Measurements from ENCODE around the gene NABP1.

Gene NABP1

DNA sequence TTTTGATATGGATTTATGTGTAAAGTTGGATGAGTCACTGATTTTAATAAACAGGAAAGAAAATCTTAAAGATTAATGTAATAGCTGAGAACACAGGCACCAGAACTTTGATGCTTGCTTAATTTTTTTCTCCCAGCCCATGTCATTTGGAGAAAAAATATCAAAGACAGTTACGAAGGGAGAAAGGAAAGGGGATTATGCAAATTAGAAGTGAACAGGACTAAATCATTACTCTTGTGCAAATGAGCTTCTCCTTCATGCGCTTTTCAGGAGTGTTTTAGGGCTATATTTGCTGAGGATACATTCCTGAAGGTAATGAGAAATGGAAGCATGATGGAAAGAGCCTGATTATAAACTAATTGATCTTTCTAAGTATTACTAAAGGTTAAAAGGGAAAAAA lies 28.9 kb downstream of the NABP1 start:
- ATAC-seq (replicated peaks; ENCODE audit: extremely low read depth, poor library complexity, severe bottlenecking) (no peak), DNase-seq (ENCODE audit: low spot score in 2 of 2) (no peak)
- Mint-ChIP-seq H3K36me3 (ENCODE audit: insufficient read depth) (no peaks in the 10 kb centered on the region), H3K27me3 (no peaks in the 10 kb centered on the region), H3K4me1 (peaks cover 6% of the 10 kb centered on the region), H3K4me3 (no peak overlapping the region), H3K9me3 (no peaks in the 10 kb centered on the region), H3K27ac (ENCODE audit: low read depth) (no peak overlapping the region)

DNA sequence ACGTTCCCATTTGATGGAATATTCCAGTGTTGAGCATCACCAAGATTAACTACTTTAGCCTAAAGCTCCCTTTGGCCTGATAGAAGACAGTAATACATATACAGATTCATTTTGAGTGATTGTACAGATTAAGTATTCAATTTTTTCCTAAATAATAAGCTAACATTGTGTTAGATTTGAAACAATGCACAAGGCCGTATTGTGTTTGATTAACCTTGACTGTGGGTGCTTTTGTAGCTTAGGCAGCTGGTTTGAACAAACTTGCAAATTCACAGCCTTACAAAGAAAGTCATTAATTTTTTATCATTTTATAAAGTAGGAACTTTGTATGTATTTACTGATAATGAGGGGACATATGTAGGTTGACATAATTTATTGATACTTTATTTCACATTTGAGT lies 29.6 kb downstream of the NABP1 start:
- no peak overlapping the region for H3K4me3 Mint-ChIP-seq
- no peaks in the 10 kb centered on the region for H3K9me3 Mint-ChIP-seq
- ATAC-seq (replicated peaks; ENCODE audit: extremely low read depth, poor library complexity, severe bottlenecking) (no peak), DNase-seq (ENCODE audit: low spot score in 2 of 2) (no peak)
- no peaks in the 10 kb centered on the region for H3K27me3 Mint-ChIP-seq
- no peaks in the 10 kb centered on the region for H3K36me3 Mint-ChIP-seq (ENCODE audit: insufficient read depth)
- H3K27ac Mint-ChIP-seq (ENCODE audit: low read depth): no peak overlapping the region
- H3K4me1 Mint-ChIP-seq: peaks cover 6% of the 10 kb centered on the region

DNA sequence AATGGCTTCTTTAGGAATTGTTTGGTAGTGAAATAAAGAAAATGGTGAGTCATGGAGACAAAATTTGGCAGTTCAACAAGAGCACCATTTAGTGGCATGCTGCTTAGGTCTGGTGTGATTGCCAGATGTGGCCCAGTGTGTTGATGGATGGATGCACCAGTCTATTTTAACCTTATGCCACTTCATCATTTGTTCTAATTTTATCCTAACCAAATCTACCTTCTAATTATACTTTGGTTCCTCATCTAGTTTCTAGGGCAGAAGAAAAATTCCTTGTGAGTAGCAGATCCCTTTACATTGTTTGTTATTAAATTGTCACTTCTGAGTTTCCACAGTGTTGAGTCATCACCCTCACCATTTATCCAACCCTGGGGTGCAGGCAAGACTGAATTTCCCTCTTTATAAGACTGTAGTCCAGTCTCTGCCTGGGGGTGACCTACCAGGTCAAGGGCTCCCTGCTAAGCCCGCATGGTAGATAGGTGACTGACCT lies 32.5 kb downstream of the NABP1 start:
- no peaks in the 10 kb centered on the region for H3K4me1 Mint-ChIP-seq
- no peak for ATAC-seq (replicated peaks; ENCODE audit: extremely low read depth, poor library complexity, severe bottlenecking)
- no peak for DNase-seq (ENCODE audit: low spot score in 2 of 2)
- no peak overlapping the region for H3K4me3 Mint-ChIP-seq
- no peaks in the 10 kb centered on the region for H3K36me3 Mint-ChIP-seq (ENCODE audit: insufficient read depth)
- H3K9me3 Mint-ChIP-seq: no peaks in the 10 kb centered on the region
- no peak overlapping the region for H3K27ac Mint-ChIP-seq (ENCODE audit: low read depth)
- H3K27me3 Mint-ChIP-seq: no peaks in the 10 kb centered on the region

- H3K4me1 Mint-ChIP-seq: no peaks in the 10 kb centered on the region
- H3K36me3 Mint-ChIP-seq (ENCODE audit: insufficient read depth): no peaks in the 10 kb centered on the region
- DNase-seq (ENCODE audit: low spot score in 2 of 2) (no peak), ATAC-seq (replicated peaks; ENCODE audit: extremely low read depth, poor library complexity, severe bottlenecking) (no peak)
- no peak overlapping the region for H3K27ac Mint-ChIP-seq (ENCODE audit: low read depth)
- no peaks in the 10 kb centered on the region for H3K27me3 Mint-ChIP-seq
- no peaks in the 10 kb centered on the region for H3K9me3 Mint-ChIP-seq
- H3K4me3 Mint-ChIP-seq: no peak overlapping the region
Observed at GRCh38 chr2:191711621-191712020, 33.7 kb downstream of the NABP1 start.

DNA sequence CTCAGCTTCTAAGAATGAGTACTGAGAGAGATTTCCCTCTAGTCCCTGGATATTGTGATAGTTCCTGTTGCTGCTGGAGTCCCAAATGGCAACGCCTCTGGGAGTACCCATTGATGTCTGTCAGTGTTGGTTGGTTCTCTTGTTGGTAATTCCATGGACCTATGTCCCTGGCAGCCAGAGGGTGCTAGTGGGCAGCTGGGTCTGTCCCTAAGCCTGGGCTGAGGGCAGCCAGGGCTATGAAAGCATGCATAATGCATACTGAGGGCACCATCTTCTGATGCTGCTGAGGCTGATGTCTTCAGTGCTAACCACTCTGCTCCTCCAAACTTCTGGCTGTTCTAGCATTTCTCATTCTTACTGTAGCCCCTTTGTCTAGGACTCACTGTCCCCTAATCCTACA lies 35.9 kb downstream of the NABP1 start:
- no peak for ATAC-seq (replicated peaks; ENCODE audit: extremely low read depth, poor library complexity, severe bottlenecking)

DNA sequence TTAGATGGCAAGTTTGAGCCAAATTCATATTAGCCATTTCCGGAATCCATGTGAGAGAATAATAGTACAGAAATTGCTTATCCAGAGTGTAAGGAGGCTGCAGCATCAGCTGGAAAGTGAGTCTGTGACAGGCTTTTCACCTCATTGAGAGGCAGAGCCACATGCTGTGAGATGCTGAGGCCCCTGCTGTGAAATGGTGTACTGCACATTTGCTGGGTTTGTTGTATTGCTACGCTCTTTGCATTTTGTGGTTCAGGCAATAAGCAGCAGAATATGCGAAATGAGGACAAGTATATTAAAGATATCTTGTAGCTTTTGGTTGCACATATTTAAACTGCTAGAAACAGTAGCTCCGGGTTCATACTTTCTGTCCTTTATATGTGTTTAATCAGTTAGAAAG lies 37.0 kb downstream of the NABP1 start:
- DNase-seq (ENCODE audit: low spot score in 2 of 2) (no peak), ATAC-seq (replicated peaks; ENCODE audit: extremely low read depth, poor library complexity, severe bottlenecking) (no peak)
- peaks cover 1% of the 10 kb centered on the region for H3K36me3 Mint-ChIP-seq (ENCODE audit: insufficient read depth)
- H3K4me1 Mint-ChIP-seq: no peaks in the 10 kb centered on the region
- no peak overlapping the region for H3K27ac Mint-ChIP-seq (ENCODE audit: low read depth)
- no peak overlapping the region for H3K4me3 Mint-ChIP-seq
- no peaks in the 10 kb centered on the region for H3K27me3 Mint-ChIP-seq
- H3K9me3 Mint-ChIP-seq: no peaks in the 10 kb centered on the region

More for the DNA sequence above, 35.9 kb downstream of the NABP1 start:
- Mint-ChIP-seq H3K27me3 (no peaks in the 10 kb centered on the region), H3K27ac (ENCODE audit: low read depth) (no peak overlapping the region), H3K36me3 (ENCODE audit: insufficient read depth) (peaks cover 1% of the 10 kb centered on the region), H3K4me3 (no peak overlapping the region), H3K4me1 (no peaks in the 10 kb centered on the region), H3K9me3 (no peaks in the 10 kb centered on the region)
- no peak for DNase-seq (ENCODE audit: low spot score in 2 of 2)

GRCh38 chr2:191715471-191715870 lies 37.5 kb downstream of the NABP1 start:
- Mint-ChIP-seq H3K4me1 (no peaks in the 10 kb centered on the region), H3K27me3 (no peaks in the 10 kb centered on the region), H3K36me3 (ENCODE audit: insufficient read depth) (peaks cover 1% of the 10 kb centered on the region), H3K27ac (ENCODE audit: low read depth) (no peak overlapping the region), H3K4me3 (no peak overlapping the region), H3K9me3 (no peaks in the 10 kb centered on the region)
- DNase-seq (ENCODE audit: low spot score in 2 of 2) (no peak), ATAC-seq (replicated peaks; ENCODE audit: extremely low read depth, poor library complexity, severe bottlenecking) (no peak)

DNA sequence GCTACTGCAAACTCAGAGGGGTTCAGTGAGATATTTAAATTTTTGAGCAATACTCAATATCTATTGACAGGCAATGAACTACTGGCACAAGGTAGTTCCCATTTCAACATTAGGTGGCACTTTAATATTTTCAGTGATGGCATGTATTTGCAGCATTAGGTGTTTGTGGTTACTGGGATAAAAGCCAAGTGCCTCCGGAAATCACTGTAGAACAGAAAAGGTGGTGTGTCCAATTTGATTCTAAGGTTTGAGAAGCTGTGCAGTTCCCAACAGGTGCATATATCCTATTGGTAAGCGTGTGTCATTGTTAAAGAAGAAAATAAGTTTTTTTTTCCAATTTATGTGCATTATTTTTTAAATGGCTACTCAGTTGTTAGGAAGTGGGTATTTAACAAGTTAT lies 41.3 kb downstream of the NABP1 start:
- Mint-ChIP-seq H3K4me1 (no peaks in the 10 kb centered on the region), H3K4me3 (no peak overlapping the region), H3K27ac (ENCODE audit: low read depth) (no peak overlapping the region), H3K9me3 (no peaks in the 10 kb centered on the region), H3K27me3 (no peaks in the 10 kb centered on the region), H3K36me3 (ENCODE audit: insufficient read depth) (peaks cover 1% of the 10 kb centered on the region)
- DNase-seq (ENCODE audit: low spot score in 2 of 2) (no peak), ATAC-seq (replicated peaks; ENCODE audit: extremely low read depth, poor library complexity, severe bottlenecking) (no peak)

- Mint-ChIP-seq H3K4me1 (no peaks in the 10 kb centered on the region), H3K36me3 (ENCODE audit: insufficient read depth) (peaks cover 1% of the 10 kb centered on the region), H3K4me3 (no peak overlapping the region), H3K27me3 (no peaks in the 10 kb centered on the region), H3K27ac (ENCODE audit: low read depth) (no peak overlapping the region), H3K9me3 (no peaks in the 10 kb centered on the region)
- ATAC-seq (replicated peaks; ENCODE audit: extremely low read depth, poor library complexity, severe bottlenecking): no peak
- DNase-seq (ENCODE audit: low spot score in 2 of 2): no peak
Observed at GRCh38 chr2:191719938-191720337, 42.0 kb downstream of the NABP1 start.

DNA sequence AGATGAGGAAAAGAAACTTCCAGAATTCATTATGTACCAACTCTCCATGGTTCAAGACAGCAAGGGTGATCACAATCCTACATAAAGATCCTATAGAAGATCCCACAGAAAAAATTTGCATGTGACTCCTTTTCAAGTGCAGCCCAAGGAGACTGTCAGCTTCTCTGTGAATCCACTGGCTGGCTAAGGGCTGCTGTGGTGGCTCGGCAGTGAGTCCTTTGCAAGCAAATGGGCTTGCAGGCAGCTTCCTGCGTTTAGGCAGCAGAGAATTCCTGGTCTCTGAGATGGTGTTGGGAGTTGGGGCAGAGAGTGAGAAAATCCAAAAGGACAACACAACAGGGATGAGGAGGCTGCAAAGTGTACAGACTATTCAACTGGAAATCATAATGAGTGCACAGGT lies 43.4 kb downstream of the NABP1 start:
- Mint-ChIP-seq H3K9me3 (no peaks in the 10 kb centered on the region), H3K4me3 (no peak overlapping the region), H3K27ac (ENCODE audit: low read depth) (no peak overlapping the region), H3K27me3 (no peaks in the 10 kb centered on the region), H3K4me1 (no peaks in the 10 kb centered on the region), H3K36me3 (ENCODE audit: insufficient read depth) (peaks cover 1% of the 10 kb centered on the region)
- DNase-seq (ENCODE audit: low spot score in 2 of 2): no peak
- ATAC-seq (replicated peaks; ENCODE audit: extremely low read depth, poor library complexity, severe bottlenecking): no peak

- Mint-ChIP-seq H3K27ac (ENCODE audit: low read depth) (no peak overlapping the region), H3K4me3 (no peak overlapping the region)
- no peak for ATAC-seq (replicated peaks; ENCODE audit: extremely low read depth, poor library complexity, severe bottlenecking)
Observed at GRCh38 chr2:191724015-191724414, 46.1 kb downstream of the NABP1 start.

DNA sequence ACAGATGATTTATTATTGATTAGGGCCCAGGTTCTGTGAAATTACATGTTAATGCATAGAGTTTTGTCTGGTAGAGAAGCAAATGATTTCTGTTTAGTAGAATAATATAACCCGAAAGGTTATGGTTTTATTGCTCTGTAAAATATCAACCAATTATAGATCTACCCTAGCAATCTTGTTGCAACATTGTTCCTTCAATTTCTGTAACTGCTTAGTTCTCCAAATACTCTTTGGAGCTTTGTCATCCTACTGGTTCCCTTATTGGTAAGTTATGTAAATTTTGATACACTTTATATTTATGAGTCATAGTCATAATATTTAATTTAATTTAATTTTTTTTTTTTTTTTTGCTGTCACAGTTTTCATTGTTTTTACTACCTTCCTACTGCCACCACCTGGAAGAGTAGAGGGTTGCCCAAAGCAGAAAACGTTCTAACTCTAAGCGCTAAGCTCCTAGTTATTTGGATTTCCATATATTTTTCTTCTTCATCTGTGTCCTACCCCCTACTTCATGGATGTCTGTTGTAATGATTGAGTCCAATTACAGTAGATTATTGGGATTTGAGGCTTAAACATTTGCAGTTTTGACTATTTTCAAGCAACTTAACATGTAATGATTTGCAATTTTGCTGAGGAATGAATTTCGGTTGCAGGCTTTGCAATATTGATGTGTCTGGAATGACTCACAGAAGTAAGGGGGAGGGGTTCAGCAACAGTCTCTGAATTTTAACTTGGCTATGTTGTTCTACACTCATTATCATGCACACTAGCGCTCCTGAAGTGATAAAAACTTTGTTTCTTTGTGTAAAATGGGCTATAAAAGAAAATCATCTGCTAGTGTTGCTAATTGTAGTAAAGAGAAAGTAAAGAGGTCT lies 51.1 kb downstream of the NABP1 start:
- no peaks in the 10 kb centered on the region for H3K4me1 Mint-ChIP-seq
- H3K4me3 Mint-ChIP-seq: no peak overlapping the region
- ATAC-seq (replicated peaks; ENCODE audit: extremely low read depth, poor library complexity, severe bottlenecking) (no peak), DNase-seq (ENCODE audit: low spot score in 2 of 2) (no peak)
- no peaks in the 10 kb centered on the region for H3K36me3 Mint-ChIP-seq (ENCODE audit: insufficient read depth)
- no peak overlapping the region for H3K27ac Mint-ChIP-seq (ENCODE audit: low read depth)
- H3K9me3 Mint-ChIP-seq: no peaks in the 10 kb centered on the region
- no peaks in the 10 kb centered on the region for H3K27me3 Mint-ChIP-seq

More at GRCh38 chr2:191724015-191724414, 46.1 kb downstream of the NABP1 start:
- H3K36me3 Mint-ChIP-seq (ENCODE audit: insufficient read depth): no peaks in the 10 kb centered on the region
- H3K9me3 Mint-ChIP-seq: no peaks in the 10 kb centered on the region
- no peak for DNase-seq (ENCODE audit: low spot score in 2 of 2)
- no peaks in the 10 kb centered on the region for H3K4me1 Mint-ChIP-seq
- H3K27me3 Mint-ChIP-seq: no peaks in the 10 kb centered on the region

DNA sequence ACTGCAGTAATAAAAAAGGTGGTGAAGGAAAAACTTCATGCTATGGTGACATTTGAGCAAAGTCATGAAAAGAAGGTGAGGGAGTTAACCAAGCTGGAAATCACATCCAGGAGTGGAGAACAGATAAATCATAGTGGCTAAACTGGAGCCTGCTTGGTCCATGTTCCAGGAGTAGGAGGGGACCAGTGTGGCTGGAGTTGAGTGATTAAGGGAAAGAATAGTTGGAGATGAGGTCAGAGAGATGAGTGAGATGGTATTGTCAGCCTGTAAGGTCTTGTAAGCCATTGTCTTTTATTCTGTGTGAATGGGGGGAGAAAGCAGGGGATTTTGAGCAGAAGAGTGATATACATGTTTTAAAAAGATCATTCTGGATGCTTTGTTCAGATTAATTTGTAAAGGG lies 52.3 kb downstream of the NABP1 start:
- Mint-ChIP-seq H3K36me3 (ENCODE audit: insufficient read depth) (no peaks in the 10 kb centered on the region), H3K4me1 (no peaks in the 10 kb centered on the region), H3K9me3 (no peaks in the 10 kb centered on the region), H3K27me3 (no peaks in the 10 kb centered on the region), H3K4me3 (no peak overlapping the region), H3K27ac (ENCODE audit: low read depth) (no peak overlapping the region)
- no peak for ATAC-seq (replicated peaks; ENCODE audit: extremely low read depth, poor library complexity, severe bottlenecking)
- no peak for DNase-seq (ENCODE audit: low spot score in 2 of 2)

All from central memory CD8-positive, alpha-beta T cell (primary cell).